Spleen (tissue), 11 donors: ENCODE measurements around the gene FAIM2. TPM values are rescaled to one million over a fixed set of nuclear protein-coding genes. Genes with fewer than 3 reads are reported as not detected.

Experiments
- DNase-seq: peaks from one replicate; pipeline ENCODE4 v3.0.0-alpha.2; 2020
- H3K27ac ChIP-seq, 8 donors: fragments of 200-600 bp; sonication (generic) in 7 of 8; 1 replicate in 4 of 8; 2 replicates in 4 of 8; pipeline versions ENCODE4 v1.5.0 to v1.8.0; 2016 to 2021; ENCODE audit warnings: inconsistent platforms in 4 of 8, mild to moderate bottlenecking in 4 of 8, moderate library complexity in 1 of 8
- H3K27me3 ChIP-seq, 7 donors: fragments of 200-600 bp; sonication (generic) in 6 of 7; replicated peaks in 1 of 7; 1 replicate in 4 of 7; 2 replicates in 3 of 7; pipeline versions ENCODE4 v1.5.0 to v1.8.0; 2016 to 2021; ENCODE audit warnings: inconsistent platforms in 3 of 7, mild to moderate bottlenecking in 1 of 7
- H3K36me3 ChIP-seq, 6 donors: fragments of 200-600 bp; sonication (generic) in 5 of 6; 1 replicate in 4 of 6; 2 replicates in 2 of 6; pipeline versions ENCODE4 v1.5.0 to v1.8.0; 2016 to 2021; ENCODE audit warnings: inconsistent platforms in 2 of 6
- H3K4me1 ChIP-seq, 6 donors: fragments of 200-600 bp; sonication (generic) in 5 of 6; 1 replicate in 3 of 6; 2 replicates in 3 of 6; pipeline versions ENCODE4 v1.5.0 to v1.8.0; 2016 to 2021; ENCODE audit warnings: inconsistent platforms in 3 of 6
- H3K4me3 ChIP-seq, 8 donors: fragments of 200-600 bp; sonication (generic) in 7 of 8; 1 replicate in 4 of 8; 2 replicates in 4 of 8; pipeline versions ENCODE4 v1.5.0 to v1.8.0; 2016 to 2021; ENCODE audit warnings: inconsistent platforms in 4 of 8, mild to moderate bottlenecking in 4 of 8, moderate library complexity in 2 of 8
- H3K9me3 ChIP-seq, 8 donors: fragments of 200-600 bp; sonication (generic) in 7 of 8; 1 replicate in 4 of 8; 2 replicates in 4 of 8; pipeline versions ENCODE4 v1.5.0 to v1.8.0; 2016 to 2021; ENCODE audit warnings: inconsistent platforms in 4 of 8
- CTCF ChIP-seq, 11 experiments: fragments of 200-600 bp in 7 of 11; fragments of 450-650 bp in 4 of 11; sonication (generic) in 4 of 11; IDR thresholded peaks in 8 of 11; conservative IDR thresholded peaks in 3 of 11; 1 replicate in 7 of 11; 2 replicates in 4 of 11; pipeline versions ENCODE4 v1.4.0 to v1.8.0; 2016 to 2021; ENCODE audit warnings: antibody characterized with exemption in 11 of 11, inconsistent platforms in 4 of 11, mild to moderate bottlenecking in 1 of 11
- POLR2A ChIP-seq, 3 donors: fragments of 450-650 bp; IDR thresholded peaks; one replicate each; pipeline ENCODE4 v1.5.1; 2017; ENCODE audit warnings: antibody characterized with exemption in 3 of 3, mild to moderate bottlenecking in 1 of 3
- POLR2AphosphoS5 ChIP-seq, 3 donors: sonication (generic); formaldehyde crosslinking; IDR thresholded peaks; one replicate each; pipeline ENCODE4 v1.5.1; 2017; ENCODE audit warnings: antibody characterized with exemption in 3 of 3
- WGBS, 5 donors: extraction: QIAGEN DNeasy Blood & Tissue Kit in 3 of 5; methylation state at CpG; one replicate each; pipeline versions ENCODE4 v1.1.5 to v1.1.7; 2013 to 2018; 5-methylcytosine and 5-hydroxymethylcytosine counted together
- intact Hi-C: fragments of 100-400 bp; cut with DNase I; formaldehyde crosslinking; loops from one replicate; pipeline ENCODE4 v1.15.0; 2023; ENCODE audit warnings: low total_unique reads
- polyA plus RNA-seq, 3 donors: library from polyadenylated mRNA; stranded (reverse); fragments of 200-250 nt; gene quantifications; one replicate each; pipeline ENCODE4 v1.2.1, GENCODE V29; 2013
- total RNA-seq, 7 donors: library from RNA; depleted of rRNA in 3 of 7; stranded (reverse); fragments of >200 nt in 3 of 7; fragmentation: NEBNext Ultra II Directional in 4 of 7; extraction: Animal tissue kit (Norgen Biotek cat#: 25700) in 4 of 7; gene quantifications; one replicate each; pipeline versions ENCODE4 v1.1.0 to v1.2.1, GENCODE V29; 2016 to 2021
- donor health status: healthy with polysubstance abuse.
- donor health status: DM: no; HTN: no; CAD: no; lungs with moderate emphysema.
- donor health status: DM: no; HTN: no; CAD: no.
- donor health status: Bipolar disorder and iron deficiency.
- donor health status: healthy.
- donor health status: DM: no; HTN: no; CAD: no.
- donor health status: DM: yes; HTN: yes; CAD: no.

Gene FAIM2
- total and polyA plus RNA-seq, 10 donors = 0.04 to 3.2 (median 0.47) TPM; not detected in 1

DNA sequence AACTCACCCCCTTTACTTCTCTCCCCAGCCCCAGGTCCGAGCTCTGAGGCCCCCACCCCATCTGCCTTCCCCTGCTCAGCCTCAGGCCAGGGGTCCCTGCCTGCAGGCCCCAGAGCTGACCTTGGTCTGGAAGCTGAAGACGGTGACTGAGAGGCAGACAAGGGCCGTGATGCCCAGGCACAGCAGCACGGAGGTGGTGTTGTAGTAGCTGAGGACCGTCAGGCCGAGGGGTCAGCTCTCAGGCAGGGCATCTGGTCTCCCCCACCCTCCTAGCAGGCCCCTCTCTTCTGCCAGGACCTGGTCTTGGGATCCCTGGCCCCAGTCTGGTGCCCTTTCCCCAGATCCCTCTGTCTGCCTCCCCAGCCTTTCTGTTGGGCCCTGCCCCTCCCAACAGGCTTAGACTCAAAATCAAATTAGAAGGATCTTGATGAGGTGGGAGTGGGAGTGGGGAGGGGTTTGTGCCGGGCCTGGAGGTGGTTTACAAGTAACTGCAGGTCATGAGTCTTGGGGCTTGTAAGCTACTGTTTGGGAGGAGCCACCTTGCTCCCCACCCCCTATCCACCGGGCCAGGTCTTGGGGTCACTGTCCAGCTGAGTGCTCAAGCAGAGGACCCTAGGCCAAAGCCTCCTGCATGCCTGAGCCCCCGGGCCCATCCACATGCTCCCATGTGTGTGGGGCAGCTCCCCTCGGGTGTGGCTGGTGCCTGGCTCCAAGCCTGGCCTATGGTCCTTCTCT, 14.2 kb downstream of the FAIM2 start:
- H3K4me3 ChIP-seq = no peak overlapping the region
- TF ChIP-seq POLR2AphosphoS5 (IDR thresholded peaks at IDR 0.05) (no peak), CTCF (IDR thresholded peaks at IDR 0.05 in 8 of 11, conservative IDR thresholded peaks at IDR 0.05 in 3 of 11) (no peak), POLR2A (IDR thresholded peaks at IDR 0.05) (no peak)
- no peak overlapping the region for H3K27ac ChIP-seq
- WGBS, 5 donors = 81 to 92% (median 84%) methylated on average over 7 to 10 of the region's 10 CpGs
- no peaks in the 10 kb centered on the region for H3K36me3 ChIP-seq
- H3K9me3 ChIP-seq = no peaks in the 10 kb centered on the region
- peaks cover 0 to 24% (median 0%) of the 10 kb centered on the region in 7 donors for H3K27me3 ChIP-seq
- peaks cover 0 to 11% (median 0%) of the 10 kb centered on the region in 6 donors for H3K4me1 ChIP-seq
- intact Hi-C loops = no loop called here
- no peak for DNase-seq

GRCh38 chr12:49888461-49889151, 15.1 kb downstream of the FAIM2 start:
- H3K27ac ChIP-seq = no peak overlapping the region
- no peak for DNase-seq
- no peaks in the 10 kb centered on the region for H3K9me3 ChIP-seq
- H3K36me3 ChIP-seq = no peaks in the 10 kb centered on the region
- intact Hi-C loops = no loop called here
- 85 to 95% (median 91%) methylated on average over 12 to 13 of the region's 13 CpGs for WGBS, 5 donors
- TF ChIP-seq CTCF (IDR thresholded peaks at IDR 0.05 in 8 of 11, conservative IDR thresholded peaks at IDR 0.05 in 3 of 11) = no peak
- no peak for TF ChIP-seq POLR2AphosphoS5 (IDR thresholded peaks at IDR 0.05)
- TF ChIP-seq POLR2A (IDR thresholded peaks at IDR 0.05) = no peak
- peaks cover 0 to 6% (median 0%) of the 10 kb centered on the region in 6 donors for H3K4me1 ChIP-seq
- no peak overlapping the region for H3K4me3 ChIP-seq
- H3K27me3 ChIP-seq = peaks cover 0 to 33% (median 0%) of the 10 kb centered on the region in 7 donors

DNA sequence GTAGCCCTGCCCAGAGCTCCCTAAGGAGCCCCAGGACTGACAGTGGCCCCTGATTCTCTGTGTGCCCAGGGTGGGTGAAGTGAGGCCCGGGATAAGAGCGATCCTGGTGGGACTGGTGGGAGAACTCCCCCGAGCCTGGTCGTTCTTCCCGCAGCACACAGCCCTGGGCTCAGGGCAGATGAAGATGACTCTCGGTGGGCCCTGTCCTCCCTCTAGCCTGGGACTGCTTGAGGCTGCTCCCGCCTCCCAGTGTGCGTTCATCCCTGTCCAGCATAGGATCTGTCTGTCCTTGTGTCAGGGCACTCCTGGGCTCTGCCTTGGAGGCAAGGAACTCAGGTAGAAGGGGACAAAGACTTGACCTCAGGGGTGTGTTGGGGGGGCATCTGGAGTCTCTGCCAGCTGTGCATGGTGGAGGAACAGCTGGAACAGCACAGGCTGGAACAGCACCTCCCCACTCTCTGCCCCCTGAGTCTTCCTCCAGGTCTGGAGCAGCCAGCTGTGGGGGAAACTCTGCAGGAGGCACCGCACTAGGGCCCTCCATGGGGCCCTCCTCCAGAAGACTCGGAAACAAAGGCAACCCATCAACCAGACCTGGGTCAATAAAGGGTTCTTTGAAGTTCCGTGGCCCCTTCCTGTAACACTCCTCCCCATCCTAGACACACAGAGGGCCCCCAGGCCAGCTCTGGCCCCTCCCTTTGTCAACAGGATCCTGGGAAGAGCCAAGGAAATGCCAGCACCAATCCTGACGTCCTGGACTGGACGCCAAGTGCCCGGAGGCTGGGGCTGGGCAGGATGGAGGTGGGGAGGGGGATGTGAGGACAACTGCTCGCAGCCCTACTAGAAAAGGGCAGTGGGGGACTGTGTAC, 15.9 kb downstream of the FAIM2 start:
- peaks cover 0 to 41% (median 0%) of the 10 kb centered on the region in 7 donors for H3K27me3 ChIP-seq
- no peak overlapping the region for H3K4me3 ChIP-seq
- intact Hi-C loops = no loop called here
- no peaks in the 10 kb centered on the region for H3K9me3 ChIP-seq
- no peak overlapping the region for H3K27ac ChIP-seq
- TF ChIP-seq CTCF (IDR thresholded peaks at IDR 0.05 in 8 of 11, conservative IDR thresholded peaks at IDR 0.05 in 3 of 11) = no peak
- no peak for DNase-seq
- H3K4me1 ChIP-seq = peaks cover 0 to 6% (median 0%) of the 10 kb centered on the region in 6 donors
- WGBS, 5 donors = 80 to 90% (median 86%) methylated on average over 9 to 15 of the region's 15 CpGs
- no peaks in the 10 kb centered on the region for H3K36me3 ChIP-seq
